AG09319 (cell line): Measurements from ENCODE around the gene MMP20.

Experiments used
- DNase-seq: peaks from one replicate; pipeline ENCODE4 v3.0.0-alpha.2; 2010; ENCODE audit warnings: low read depth; ENCODE audit errors: extremely low read depth
- CTCF ChIP-seq: IDR thresholded peaks from 2 replicates; pipeline ENCODE4 v1.5.1; 2011; ENCODE audit warnings: low read depth, mild to moderate bottlenecking, inconsistent platforms, low read length, moderate library complexity

The MMP20 gene

DNA sequence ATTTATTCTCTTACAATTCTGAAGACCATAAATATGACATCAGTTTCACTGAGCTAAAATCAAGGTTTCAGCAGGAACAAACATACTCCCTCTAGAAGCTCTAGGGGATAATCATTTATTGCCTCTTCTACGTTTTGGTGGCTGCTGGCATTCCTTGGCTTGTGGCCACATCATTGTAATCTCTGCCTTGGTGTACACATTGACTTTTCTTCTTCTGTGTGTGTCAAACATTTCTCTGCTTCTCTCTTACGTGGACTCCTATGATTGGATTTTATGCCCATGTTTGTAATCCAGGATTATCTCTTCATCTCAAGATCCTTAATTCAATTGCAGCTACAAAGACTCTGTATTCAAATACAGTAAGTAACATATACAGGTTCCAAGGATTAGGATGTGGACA is 30.4 kb upstream of the MMP20 start:
- no peak for TF ChIP-seq CTCF
- no peak for DNase-seq

DNA sequence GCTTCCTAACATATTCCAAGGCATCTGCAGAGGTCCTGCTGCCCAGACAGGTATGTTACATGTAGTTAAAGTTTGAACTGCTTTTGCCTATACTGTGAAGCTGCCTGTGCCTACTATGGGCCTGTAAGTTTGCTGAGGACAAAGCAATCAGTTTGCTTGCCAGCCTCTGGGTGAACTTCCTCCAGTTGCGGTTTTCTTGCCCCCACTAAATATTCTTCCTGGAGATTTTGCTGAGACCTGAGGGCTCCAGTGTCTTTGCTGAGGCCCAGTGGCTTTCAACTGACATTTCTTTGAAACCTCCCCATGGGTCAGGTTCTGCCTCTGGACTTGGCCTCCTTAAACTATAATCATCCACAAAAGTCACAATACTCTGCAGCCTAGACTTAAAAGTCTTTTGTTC is 29.6 kb upstream of the MMP20 start:
- no peak for TF ChIP-seq CTCF
- DNase-seq, result no peak

GRCh38 chr11:102653744-102654291 is 28.7 kb upstream of the MMP20 start:
- no peak for TF ChIP-seq CTCF
- no peak for DNase-seq

DNA sequence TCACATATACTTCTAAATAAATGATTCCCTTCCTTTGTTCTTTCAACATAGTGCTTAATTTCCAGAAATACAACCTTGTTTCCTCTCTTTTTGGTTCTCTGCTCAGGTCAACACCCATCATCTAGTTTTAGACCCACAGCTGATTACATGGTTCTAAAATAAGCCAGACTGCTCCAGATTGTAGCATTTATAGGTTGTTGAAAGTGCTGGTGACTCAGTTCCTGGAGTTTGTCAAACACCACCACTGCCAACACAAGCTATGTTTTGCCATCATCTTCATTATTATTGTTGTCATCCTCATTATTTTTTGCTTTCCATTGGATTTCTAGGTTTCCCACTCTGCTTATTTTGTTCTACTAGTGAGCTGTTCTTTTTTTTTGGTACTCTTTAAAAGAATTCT is 22.3 kb upstream of the MMP20 start:
- no peak for TF ChIP-seq CTCF
- DNase-seq, result no peak

GRCh38 chr11:102643941-102644340 is 18.8 kb upstream of the MMP20 start:
- DNase-seq, result no peak
- no peak for TF ChIP-seq CTCF

DNA sequence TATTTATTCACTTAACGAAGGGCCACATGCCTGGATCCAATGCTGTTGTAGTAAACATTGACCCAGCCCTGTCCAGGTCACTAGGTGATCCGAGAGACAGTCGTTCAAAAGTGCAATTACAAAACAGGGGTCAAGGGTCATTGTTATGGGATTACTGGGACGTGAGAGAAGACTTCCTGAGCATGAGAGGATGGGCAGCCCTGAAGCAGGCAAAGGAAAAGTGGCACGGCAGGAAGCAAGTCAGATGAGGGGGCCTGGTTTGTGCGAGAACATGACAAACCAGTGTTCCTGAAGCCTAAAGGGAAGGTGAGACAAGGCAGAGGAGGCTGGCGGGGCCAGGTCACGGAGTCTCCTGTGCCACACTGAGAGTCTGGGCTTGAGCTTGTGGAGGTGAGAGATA is 15.8 kb upstream of the MMP20 start:
- no peak for DNase-seq
- no peak for TF ChIP-seq CTCF

GRCh38 chr11:102639656-102640055 is 14.5 kb upstream of the MMP20 start:
- no peak for TF ChIP-seq CTCF
- no peak for DNase-seq
